ENCODE results near the gene ADAMTS17. TPM values are rescaled to one million over a fixed set of nuclear protein-coding genes. Genes with fewer than 3 reads are reported as not detected.

The ADAMTS17 gene
- polyA plus RNA-seq, 2 of the 4 experiments (the other 2 are of a cell fraction): 0.05 TPM; not detected in 1

GRCh38 chr15:100114571-100114970, 227.2 kb downstream of the ADAMTS17 start (continued):
- TF ChIP-seq CTCF (IDR thresholded peaks at IDR 0.05): no peak
- no peak for TF ChIP-seq ZNF302 (CRISPR knock-in tag; IDR thresholded peaks at IDR 0.05)
- TF ChIP-seq, protein P1, sequence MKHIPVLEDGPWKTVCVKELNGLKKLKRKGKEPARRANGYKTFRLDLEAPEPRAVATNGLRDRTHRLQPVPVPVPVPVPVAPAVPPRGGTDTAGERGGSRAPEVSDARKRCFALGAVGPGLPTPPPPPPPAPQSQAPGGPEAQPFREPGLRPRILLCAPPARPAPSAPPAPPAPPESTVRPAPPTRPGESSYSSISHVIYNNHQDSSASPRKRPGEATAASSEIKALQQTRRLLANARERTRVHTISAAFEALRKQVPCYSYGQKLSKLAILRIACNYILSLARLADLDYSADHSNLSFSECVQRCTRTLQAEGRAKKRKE (CRISPR knock-in tag; IDR thresholded peaks at IDR 0.05; ENCODE audit: low read depth): no peak
- TF ChIP-seq EHF (CRISPR knock-in tag; IDR thresholded peaks at IDR 0.05): no peak

- TF ChIP-seq ZNF302 (CRISPR knock-in tag; IDR thresholded peaks at IDR 0.05) (no peak), HMGXB4 (CRISPR knock-in tag; IDR thresholded peaks at IDR 0.05; ENCODE audit: borderline replicate concordance) (no peak), ZC3H11A (IDR thresholded peaks at IDR 0.05) (no peak), SMC3 (IDR thresholded peaks at IDR 0.05) (no peak), POLR2A (IDR thresholded peaks at IDR 0.05; ENCODE audit: low read length) (no peak), PHF8 (IDR thresholded peaks at IDR 0.05; ENCODE audit: borderline replicate concordance, low read depth) (no peak), EP300 (IDR thresholded peaks at IDR 0.05) (no peak), CBX8 (IDR thresholded peaks at IDR 0.05) (no peak)
- CTCF ChIA-PET: interaction anchor here (0.9 to 1.3 kb wide), 2 partner anchors 23 to 36 kb away, joined by 3 read pairs; no protein-coding TSS in a partner anchor
- ATAC-seq: no peak
Measured at GRCh38 chr15:100114100-100114499, 227.7 kb downstream of the ADAMTS17 start.

DNA sequence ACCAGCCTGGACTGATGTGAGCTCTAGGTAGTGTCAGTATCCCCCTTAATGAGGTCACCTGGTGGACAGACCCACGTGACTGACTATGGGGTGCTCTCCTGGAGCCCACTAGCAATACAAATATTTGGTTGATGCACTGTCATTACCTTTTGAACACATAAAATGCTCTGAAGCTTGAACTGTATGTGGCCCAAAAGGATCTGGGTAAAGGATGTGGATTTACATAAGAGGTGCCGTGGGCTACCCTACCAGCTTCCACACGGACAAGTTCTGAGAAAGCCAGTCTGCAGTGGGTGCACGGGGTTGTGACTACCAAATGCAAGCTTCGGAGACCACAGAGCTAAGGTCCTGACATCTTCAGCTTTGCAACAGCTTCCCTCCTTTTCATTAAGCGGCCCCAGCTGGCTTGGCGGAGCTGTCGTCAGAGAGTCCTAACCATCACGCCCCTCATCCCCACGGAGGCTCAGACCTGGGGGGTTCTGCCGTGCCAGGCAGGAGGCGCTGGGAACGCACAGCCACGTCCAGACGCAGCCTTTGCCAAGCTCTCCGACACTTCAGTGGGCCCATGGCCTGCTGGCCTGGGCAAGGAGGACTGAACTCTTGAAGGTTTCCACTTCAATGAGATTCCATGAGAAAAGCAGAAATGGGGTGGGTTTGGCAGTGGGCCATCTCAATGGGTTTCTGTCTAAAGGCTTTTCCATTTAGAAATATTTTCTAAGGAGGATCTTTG, 228.3 kb downstream of the ADAMTS17 start:
- TF ChIP-seq BHLHE40 (IDR thresholded peaks at IDR 0.05; ENCODE audit: low read depth, low read length) (no peak), TP53 (CRISPR knock-in tag; IDR thresholded peaks at IDR 0.05) (no peak), HEYL (CRISPR knock-in tag; IDR thresholded peaks at IDR 0.05) (no peak), KDM1A (IDR thresholded peaks at IDR 0.05; ENCODE audit: low read depth) (no peak), SREBF2 (IDR thresholded peaks at IDR 0.05) (no peak), RAD21 (conservative IDR thresholded peaks at IDR 0.05 in 1 of 2, IDR thresholded peaks at IDR 0.05 in 1 of 2) (no peak)
- ChIA-PET CTCF (interaction anchor here (0.9 to 1.3 kb wide), 2 partner anchors 18 to 24 kb away, joined by 3 to 5 read pairs; no protein-coding TSS in a partner anchor), POLR2A (no interaction called here)
- Histone ChIP-seq H3K4me1 (peaks cover 5% of the 10 kb centered on the region; the same call in 1 of the 3 replicates), H3K9me3 (no peaks in the 10 kb centered on the region), H3K27ac (no peak overlapping the region), H3K4me3 (no peak overlapping the region), H3K4me2 (no peak overlapping the region)
- DNase-seq (ENCODE audit: low read depth in 1 of 2, low spot score in 1 of 2) (no peak), ATAC-seq (no peak), FAIRE-seq (no peak)
- 44% methylated on average over 15 of the region's 16 CpGs for WGBS (ENCODE audit: missing lambda C conversion rate)

More at GRCh38 chr15:100114100-100114499, 227.7 kb downstream of the ADAMTS17 start:
- H3K27ac ChIP-seq: no peak overlapping the region
- POLR2A ChIA-PET: no interaction called here
- DNase-seq (ENCODE audit: low read depth in 1 of 2, low spot score in 1 of 2): no peak
- WGBS (ENCODE audit: missing lambda C conversion rate): 66% methylated on average over 8 of the region's 8 CpGs
- no peaks in the 10 kb centered on the region for H3K9me3 ChIP-seq
- H3K4me1 ChIP-seq: peaks cover 5% of the 10 kb centered on the region; the same call in 1 of the 3 replicates
- no peak for FAIRE-seq
- no peak overlapping the region for H3K4me3 ChIP-seq
- H3K4me2 ChIP-seq: no peak overlapping the region

Data from A549 (cell line).